T-helper 1 cell treated with Interleukin-12 subunit alpha and Interleukin-12 subunit beta and Interleukin-4 antibody, amounts not matched to agents 30 μg/mL and 1 μg/mL, for 36 hours (primary cell): ENCODE results near the gene SPON1.
"Not testable (repeated sequence)": the region's sequence is repeated elsewhere in the genome, so short reads cannot be mapped to it uniquely, and the experiment has no call there.

ENCODE experiments used
- H3K27ac Mint-ChIP-seq: one replicate; pipeline ENCODE4 v1.8.0; 2021; ENCODE audit warnings: mild to moderate bottlenecking, mixed read lengths
- H3K27me3 Mint-ChIP-seq: one replicate; pipeline ENCODE4 v1.8.0; 2021; ENCODE audit warnings: low read depth, mixed read lengths
- H3K36me3 Mint-ChIP-seq: one replicate; pipeline ENCODE4 v1.8.0; 2021; ENCODE audit warnings: low read depth, mixed read lengths
- H3K4me1 Mint-ChIP-seq: one replicate; pipeline ENCODE4 v1.8.0; 2021; ENCODE audit warnings: low read depth, mixed read lengths
- H3K4me3 Mint-ChIP-seq: one replicate; pipeline ENCODE4 v1.8.0; 2021; ENCODE audit warnings: mild to moderate bottlenecking, moderate library complexity, mixed read lengths
- H3K9me3 Mint-ChIP-seq: one replicate; pipeline ENCODE4 v1.8.0; 2021; ENCODE audit warnings: mixed read lengths

The SPON1 gene

DNA sequence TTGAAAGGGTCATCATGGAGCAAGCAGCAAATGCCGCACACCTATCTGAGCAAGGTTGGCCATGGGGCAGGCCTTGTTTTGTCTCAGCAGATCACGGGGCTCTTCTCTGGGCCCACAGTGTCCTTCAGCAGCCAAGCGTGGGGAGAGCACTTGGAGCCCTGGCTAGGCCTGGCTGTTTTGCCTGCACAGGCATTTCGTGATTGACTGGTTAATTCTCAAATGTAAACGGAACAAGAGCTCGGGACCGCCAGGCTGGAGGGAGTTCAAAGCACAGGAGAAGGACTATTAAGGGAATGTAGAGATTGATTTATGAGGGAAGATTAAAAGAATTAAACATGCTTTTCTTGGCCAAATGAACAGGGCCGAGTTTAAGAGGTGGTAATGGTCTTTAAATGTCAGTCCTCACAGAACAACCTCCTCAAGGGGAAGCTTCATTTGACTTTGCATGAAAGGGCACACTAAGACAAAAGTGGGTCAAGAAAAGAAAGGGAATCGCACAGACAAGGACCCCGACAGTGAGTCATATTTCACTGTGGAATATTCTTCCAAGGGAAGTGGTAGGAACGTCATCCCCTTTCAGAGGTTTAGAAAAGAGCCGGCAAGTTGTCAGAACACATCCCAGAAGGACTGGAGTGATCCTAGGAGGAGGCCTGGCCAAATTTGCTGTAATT lies 20.7 kb downstream of the SPON1 start:
- H3K27me3 Mint-ChIP-seq, result peaks cover 9% of the 10 kb centered on the region
- H3K9me3 Mint-ChIP-seq, result no peaks in the 10 kb centered on the region

GRCh38 chr11:13984616-13985450 lies 22.3 kb downstream of the SPON1 start:
- Mint-ChIP-seq H3K9me3 (no peaks in the 10 kb centered on the region), H3K36me3 (no peaks in the 10 kb centered on the region), H3K4me1 (no peaks in the 10 kb centered on the region), H3K4me3 (no peak overlapping the region), H3K27me3 (peaks cover 17% of the 10 kb centered on the region), H3K27ac (no peak overlapping the region)

More for the DNA sequence above, 20.7 kb downstream of the SPON1 start:
- H3K27ac Mint-ChIP-seq, result no peak overlapping the region
- H3K36me3 Mint-ChIP-seq, result no peaks in the 10 kb centered on the region
- H3K4me3 Mint-ChIP-seq, result no peak overlapping the region
- no peaks in the 10 kb centered on the region for H3K4me1 Mint-ChIP-seq

GRCh38 chr11:13986695-13987094 lies 24.2 kb downstream of the SPON1 start:
- not testable (repeated sequence) for H3K36me3 Mint-ChIP-seq, H3K27ac Mint-ChIP-seq, H3K9me3 Mint-ChIP-seq, H3K4me1 Mint-ChIP-seq, H3K4me3 Mint-ChIP-seq
- H3K27me3 Mint-ChIP-seq, result peaks cover 19% of the 10 kb centered on the region

DNA sequence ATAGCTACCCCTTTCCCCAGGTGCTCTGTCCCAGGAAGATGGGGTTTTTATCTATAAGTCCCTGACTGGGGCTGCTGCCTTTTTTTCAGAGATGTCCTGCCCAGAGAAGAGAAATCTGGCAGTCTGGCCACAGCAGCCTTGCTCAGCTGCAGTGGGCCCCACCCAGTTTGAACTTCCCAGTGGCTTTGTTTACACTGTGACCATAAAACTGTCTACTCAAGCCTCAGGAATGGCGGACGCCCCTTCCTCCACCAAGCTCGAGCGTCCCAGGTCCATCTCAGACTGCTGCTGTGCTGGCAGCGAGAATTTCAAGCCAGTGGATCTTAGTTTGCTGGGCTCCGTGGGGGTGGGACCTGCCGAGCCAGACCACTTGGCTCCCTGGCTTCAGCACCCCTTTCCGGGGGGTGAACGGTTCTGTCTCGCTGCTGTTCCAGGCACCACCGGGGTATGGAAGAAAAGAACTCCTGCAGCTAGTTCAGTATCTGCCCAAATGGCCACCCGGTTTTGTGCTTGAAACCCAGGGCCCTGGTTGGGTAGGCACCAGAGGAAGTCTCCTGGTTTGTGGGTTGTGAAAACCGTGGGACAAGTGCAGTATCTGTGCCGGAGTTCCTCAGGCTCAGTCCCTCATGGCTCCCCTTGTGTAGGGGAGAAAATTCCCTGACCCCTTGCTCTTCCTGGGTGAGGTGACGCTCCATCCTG lies 29.8 kb downstream of the SPON1 start:
- not testable (repeated sequence) for H3K36me3 Mint-ChIP-seq, H3K4me1 Mint-ChIP-seq, H3K4me3 Mint-ChIP-seq, H3K9me3 Mint-ChIP-seq, H3K27ac Mint-ChIP-seq
- peaks cover 22% of the 10 kb centered on the region for H3K27me3 Mint-ChIP-seq

DNA sequence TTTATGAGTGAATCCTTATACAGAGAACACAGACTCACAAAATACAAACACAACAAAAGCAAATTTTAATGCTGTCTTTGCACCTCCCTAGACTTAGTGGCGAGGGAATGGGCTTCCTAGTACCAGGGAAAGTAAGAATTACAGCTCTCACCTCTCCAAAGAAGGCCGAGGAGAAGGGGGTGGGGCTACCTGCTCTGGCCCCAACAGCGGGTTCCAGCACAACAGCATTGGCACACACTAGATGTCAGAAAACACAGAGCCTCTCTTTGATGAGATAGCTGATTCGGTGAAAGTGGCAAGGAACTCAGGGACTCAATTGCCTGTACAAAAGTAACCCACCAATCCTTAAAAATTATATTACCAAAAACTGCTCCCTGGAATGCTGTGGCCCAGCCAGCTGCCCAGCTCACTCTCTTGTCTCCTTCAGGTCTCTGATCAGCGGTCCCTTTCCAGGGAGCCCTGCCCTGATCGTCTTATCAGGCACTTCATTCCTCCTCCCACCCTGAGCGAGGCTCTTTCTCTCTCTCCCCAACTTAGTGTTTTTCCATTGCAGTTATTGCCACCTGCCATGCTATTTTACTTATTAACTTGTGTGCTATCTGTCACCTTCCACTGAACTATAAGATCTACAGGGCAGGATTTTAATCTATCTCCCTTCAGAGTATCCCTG lies 30.7 kb downstream of the SPON1 start:
- H3K9me3 Mint-ChIP-seq, result no peaks in the 10 kb centered on the region
- no peak overlapping the region for H3K4me3 Mint-ChIP-seq
- no peaks in the 10 kb centered on the region for H3K36me3 Mint-ChIP-seq
- H3K27ac Mint-ChIP-seq, result no peak overlapping the region
- peaks cover 18% of the 10 kb centered on the region for H3K27me3 Mint-ChIP-seq
- H3K4me1 Mint-ChIP-seq, result no peaks in the 10 kb centered on the region

GRCh38 chr11:13997881-13998280 lies 35.4 kb downstream of the SPON1 start:
- H3K27me3 Mint-ChIP-seq, result peaks cover 3% of the 10 kb centered on the region
- no peaks in the 10 kb centered on the region for H3K9me3 Mint-ChIP-seq
- no peaks in the 10 kb centered on the region for H3K36me3 Mint-ChIP-seq
- H3K4me1 Mint-ChIP-seq, result no peaks in the 10 kb centered on the region
- H3K27ac Mint-ChIP-seq, result no peak overlapping the region
- no peak overlapping the region for H3K4me3 Mint-ChIP-seq

- Mint-ChIP-seq H3K27me3 (peaks cover 8% of the 10 kb centered on the region), H3K4me1 (no peaks in the 10 kb centered on the region), H3K27ac (no peak overlapping the region), H3K9me3 (peaks cover 5% of the 10 kb centered on the region), H3K4me3 (no peak overlapping the region), H3K36me3 (no peaks in the 10 kb centered on the region)
Observed at GRCh38 chr11:13999704-14000103, 37.2 kb downstream of the SPON1 start.

GRCh38 chr11:14001597-14001996 lies 39.1 kb downstream of the SPON1 start:
- Mint-ChIP-seq H3K27me3 (peaks cover 5% of the 10 kb centered on the region), H3K9me3 (peaks cover 5% of the 10 kb centered on the region), H3K4me1 (no peaks in the 10 kb centered on the region), H3K4me3 (no peak overlapping the region), H3K27ac (no peak overlapping the region), H3K36me3 (no peaks in the 10 kb centered on the region)

DNA sequence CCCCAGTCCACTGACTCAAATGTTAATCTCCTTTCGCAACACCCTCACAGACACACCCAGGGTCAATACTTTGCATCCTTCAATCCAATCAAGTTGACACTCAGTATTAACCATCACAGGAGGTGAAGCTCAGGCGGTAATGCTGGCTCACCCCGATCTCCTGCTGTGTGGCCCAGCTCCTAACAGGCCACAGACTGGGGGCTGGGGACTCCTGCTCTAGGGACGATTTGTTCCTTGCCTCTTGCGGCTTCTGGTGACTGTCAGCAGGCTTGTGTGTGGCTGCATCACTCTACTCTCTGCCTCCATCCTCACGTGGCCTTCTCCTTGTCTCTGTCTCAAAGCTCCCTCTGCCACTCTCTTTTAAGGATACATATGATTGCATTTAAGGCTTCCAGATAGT lies 45.0 kb downstream of the SPON1 start:
- peaks cover 5% of the 10 kb centered on the region for H3K9me3 Mint-ChIP-seq
- H3K4me1 Mint-ChIP-seq, result no peaks in the 10 kb centered on the region
- H3K27ac Mint-ChIP-seq, result no peak overlapping the region
- no peak overlapping the region for H3K4me3 Mint-ChIP-seq
- H3K36me3 Mint-ChIP-seq, result no peaks in the 10 kb centered on the region
- peaks cover 5% of the 10 kb centered on the region for H3K27me3 Mint-ChIP-seq

DNA sequence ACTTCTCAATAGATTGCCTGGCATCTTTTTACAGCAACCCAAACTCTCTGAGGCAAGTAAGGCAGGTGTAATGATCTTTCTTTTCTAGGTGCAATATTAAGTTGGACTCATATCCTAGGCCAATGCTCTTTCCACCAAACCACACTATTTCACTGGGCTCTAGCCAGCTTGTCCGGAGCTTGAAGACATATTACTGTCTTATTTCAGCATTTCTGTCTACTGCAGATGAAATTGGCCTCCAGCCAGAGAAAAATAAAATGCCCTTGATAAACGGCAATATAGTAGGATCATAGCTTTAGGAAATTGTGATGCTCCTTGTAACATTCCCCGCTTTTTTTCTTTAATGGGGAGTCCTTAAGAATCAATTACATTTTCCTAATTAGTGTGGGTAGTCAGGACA lies 48.1 kb downstream of the SPON1 start:
- Mint-ChIP-seq H3K27me3 (no peaks in the 10 kb centered on the region), H3K27ac (no peak overlapping the region), H3K36me3 (no peaks in the 10 kb centered on the region), H3K4me3 (no peak overlapping the region), H3K9me3 (no peaks in the 10 kb centered on the region), H3K4me1 (no peaks in the 10 kb centered on the region)

DNA sequence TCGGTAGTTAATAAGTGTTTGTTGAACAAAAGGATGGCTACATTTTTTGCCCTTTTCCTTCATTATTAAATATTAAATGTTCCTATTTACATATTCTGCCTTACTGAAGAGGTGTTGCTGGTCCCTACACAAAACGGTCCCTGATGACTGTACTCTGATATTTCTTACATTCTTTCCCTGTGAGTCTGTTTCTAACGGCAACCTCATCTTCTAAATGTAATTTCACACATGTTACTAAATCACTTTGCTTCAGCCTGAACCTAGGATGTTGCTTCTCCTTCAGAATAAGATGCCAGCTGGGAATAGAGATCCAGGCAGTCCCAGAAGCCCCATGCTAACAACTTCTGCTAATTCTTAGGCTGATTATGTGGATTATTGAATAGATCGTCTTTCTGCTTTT lies 50.3 kb downstream of the SPON1 start:
- H3K36me3 Mint-ChIP-seq, result no peaks in the 10 kb centered on the region
- no peak overlapping the region for H3K27ac Mint-ChIP-seq
- H3K4me1 Mint-ChIP-seq, result no peaks in the 10 kb centered on the region
- no peak overlapping the region for H3K4me3 Mint-ChIP-seq
- H3K9me3 Mint-ChIP-seq, result no peaks in the 10 kb centered on the region
- no peaks in the 10 kb centered on the region for H3K27me3 Mint-ChIP-seq

DNA sequence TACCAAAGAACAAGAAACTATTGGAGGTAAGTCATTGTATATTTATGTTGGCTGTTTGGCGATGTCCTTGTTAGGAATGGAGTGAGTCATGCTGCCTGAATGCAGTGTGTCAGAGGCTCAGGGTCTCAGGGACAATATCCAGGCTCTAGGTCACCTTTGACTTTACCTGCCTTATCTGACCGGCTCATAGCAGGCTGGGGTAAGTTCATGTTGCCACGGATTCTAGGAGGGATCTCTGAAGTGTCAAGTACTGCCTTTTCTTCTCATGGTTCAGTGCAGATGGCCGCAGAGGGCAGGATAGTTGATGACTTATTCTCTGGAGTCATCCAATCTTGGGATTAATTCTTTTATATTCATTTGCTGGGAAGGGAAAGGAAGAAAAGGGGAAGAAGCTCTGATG lies 53.2 kb downstream of the SPON1 start:
- H3K9me3 Mint-ChIP-seq, result no peaks in the 10 kb centered on the region
- H3K36me3 Mint-ChIP-seq, result no peaks in the 10 kb centered on the region
- peaks cover 4% of the 10 kb centered on the region for H3K27me3 Mint-ChIP-seq
- no peak overlapping the region for H3K27ac Mint-ChIP-seq
- H3K4me1 Mint-ChIP-seq, result no peaks in the 10 kb centered on the region
- no peak overlapping the region for H3K4me3 Mint-ChIP-seq

DNA sequence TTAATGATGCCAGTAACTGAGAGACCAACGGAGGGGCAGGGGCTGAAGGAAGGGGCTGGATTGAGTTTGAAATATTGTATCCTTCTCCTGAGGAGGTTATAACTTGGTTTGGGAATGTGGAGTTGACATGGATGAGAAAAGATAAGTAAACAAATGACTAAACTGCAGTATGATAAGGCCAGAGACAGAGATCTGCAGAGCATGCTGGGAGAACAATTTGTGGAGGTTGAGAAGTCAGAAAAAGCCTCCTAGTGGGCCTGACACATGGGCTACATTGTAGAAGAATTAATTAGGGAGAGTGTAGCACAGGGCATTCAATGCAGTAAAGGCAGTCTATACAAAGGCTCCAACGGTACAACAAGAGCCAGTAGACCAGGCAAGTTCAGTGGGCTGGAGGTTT lies 55.9 kb downstream of the SPON1 start:
- no peak overlapping the region for H3K27ac Mint-ChIP-seq
- no peaks in the 10 kb centered on the region for H3K36me3 Mint-ChIP-seq
- H3K27me3 Mint-ChIP-seq, result peaks cover 10% of the 10 kb centered on the region
- no peaks in the 10 kb centered on the region for H3K9me3 Mint-ChIP-seq
- H3K4me1 Mint-ChIP-seq, result no peaks in the 10 kb centered on the region
- no peak overlapping the region for H3K4me3 Mint-ChIP-seq

DNA sequence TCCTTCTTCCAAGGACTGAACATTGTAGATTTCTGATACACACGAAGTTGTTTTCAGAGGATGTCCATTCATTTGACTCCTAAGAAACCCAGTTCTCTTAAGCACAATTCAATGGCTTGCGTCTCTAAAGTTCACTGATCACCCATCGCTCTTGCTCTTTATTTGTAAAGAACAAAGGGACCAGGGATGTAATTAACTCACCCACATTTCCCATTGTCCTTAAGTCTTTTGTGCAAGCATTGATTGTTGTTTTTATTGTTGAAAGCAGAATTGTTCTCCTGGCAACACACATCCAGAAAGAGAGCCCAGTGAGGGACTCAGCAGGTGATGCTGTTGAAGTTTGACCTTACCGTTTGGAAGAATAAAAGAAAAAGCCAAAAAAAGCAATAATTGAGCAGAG lies 59.2 kb downstream of the SPON1 start:
- Mint-ChIP-seq H3K4me1 (no peaks in the 10 kb centered on the region), H3K4me3 (no peak overlapping the region), H3K27ac (no peak overlapping the region), H3K9me3 (no peaks in the 10 kb centered on the region), H3K27me3 (peaks cover 14% of the 10 kb centered on the region), H3K36me3 (no peaks in the 10 kb centered on the region)
